HG03457 (cell line): ENCODE results near the gene SMIM5.
"Not testable (repeated sequence)": the region's sequence is repeated elsewhere in the genome, so short reads cannot be mapped to it uniquely, and the experiment has no call there.

Source experiments
- ATAC-seq: cut with Tn5 transposase; IDR thresholded peaks from one replicate; pipeline ENCODE4 v1.9.1; 2021; ENCODE audit warnings: moderate number of reproducible peaks; ENCODE audit not compliant: unreplicated experiment

The SMIM5 gene

GRCh38 chr17:75632863-75633485, at the start of gene SMIM5:
SMIM5 (plus strand) TSS chr17:75633434; CDS start chr17:75640202, 6,768 bp downstream.
- no peak for ATAC-seq

DNA sequence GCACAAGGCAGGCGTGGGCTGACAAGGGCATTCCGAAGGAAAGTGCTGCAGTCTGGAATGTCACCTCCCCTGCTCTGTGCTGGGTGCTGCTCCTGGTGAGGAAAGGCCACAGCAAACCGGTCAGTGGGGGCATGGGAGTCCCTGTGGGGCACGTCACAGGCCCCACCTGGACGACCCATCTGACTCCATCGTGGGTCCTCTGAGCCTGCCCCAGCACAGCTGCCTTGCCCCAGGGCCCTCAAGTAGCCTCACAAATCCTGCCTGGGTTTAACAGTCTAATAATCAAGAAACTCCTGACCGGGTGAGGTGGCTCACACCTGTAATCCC, 48.4 kb upstream of the SMIM5 start:
- no peak for ATAC-seq

DNA sequence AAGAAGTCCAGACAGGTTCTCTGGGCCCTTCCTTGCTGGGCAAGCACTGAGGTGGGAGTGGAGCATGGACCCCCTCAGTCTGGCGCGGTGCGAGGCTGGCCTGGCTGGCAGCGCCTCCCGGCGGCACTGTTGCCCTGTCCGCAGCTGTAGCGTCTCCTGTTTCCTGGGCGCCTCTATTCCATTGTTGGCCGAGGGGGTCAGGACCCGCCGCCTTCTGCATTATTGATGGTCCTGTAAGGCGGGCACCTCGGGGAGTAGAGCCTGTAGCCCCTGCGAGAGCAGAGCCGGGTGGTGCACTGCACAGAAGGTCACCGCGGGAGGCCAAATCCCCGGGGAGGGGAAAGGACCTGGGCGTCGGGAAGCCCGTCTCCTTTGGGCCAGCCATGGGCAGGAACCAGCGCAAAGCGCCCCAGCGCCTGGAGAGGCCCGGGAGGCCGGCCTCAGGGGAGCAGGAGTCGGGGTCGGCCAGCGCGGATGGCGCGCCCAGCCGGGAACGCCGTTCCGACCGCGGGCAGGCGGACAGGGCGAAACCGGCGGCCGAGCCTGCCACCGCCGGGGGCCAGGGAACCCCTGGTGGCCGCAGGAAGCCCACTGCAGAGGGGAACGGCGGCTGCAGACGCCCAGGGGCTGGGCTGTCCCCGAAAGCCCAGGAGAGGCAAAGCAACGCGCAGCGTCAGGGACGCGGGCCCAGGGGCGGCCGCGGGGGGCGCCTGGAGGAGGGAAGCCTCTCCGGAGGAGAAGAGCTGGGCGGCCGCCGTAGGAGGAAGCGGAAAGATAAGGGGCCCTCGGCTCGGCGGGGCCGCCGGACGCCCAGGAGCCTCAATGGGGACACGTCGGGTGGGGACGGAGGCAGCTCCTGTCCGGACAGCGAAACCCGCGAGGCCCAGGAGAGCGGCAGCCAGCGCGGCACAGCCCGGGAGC, 45.3 kb upstream of the SMIM5 start, which contains the start of gene MYO15B:
Gene MYO15B, plus strand, starts transcription at position 126 of the 921 bp plus-strand sequence. Its CDS starts 258 bp downstream, at position 384.
- ATAC-seq, result no peak

- ATAC-seq, result no peak
These were observed 44.6 kb upstream of the SMIM5 start for GRCh38 chr17:75588596-75589011.

- peak; percentile 49 for ATAC-seq
These were observed 44.0 kb upstream of the SMIM5 start for GRCh38 chr17:75589012-75589918.

DNA sequence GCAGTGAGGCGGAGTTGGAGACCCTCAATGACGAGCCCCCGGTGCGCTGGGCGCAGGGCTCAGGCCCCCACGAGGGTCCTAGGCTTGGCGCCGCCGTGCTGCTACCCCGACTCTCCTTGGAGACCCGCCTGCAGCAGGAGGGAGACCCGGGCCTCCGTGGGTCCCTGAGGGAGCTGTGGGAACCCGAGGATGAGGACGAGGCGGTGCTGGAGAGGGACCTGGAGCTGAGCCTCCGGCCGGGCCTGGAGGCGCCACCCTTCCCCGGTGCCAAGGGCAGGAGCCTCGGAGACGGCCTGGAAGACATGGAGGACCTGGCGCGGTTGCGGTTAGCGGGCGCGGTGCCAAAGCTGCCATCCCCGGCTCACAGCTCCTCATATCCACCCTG, 43.3 kb upstream of the SMIM5 start:
- no peak for ATAC-seq

DNA sequence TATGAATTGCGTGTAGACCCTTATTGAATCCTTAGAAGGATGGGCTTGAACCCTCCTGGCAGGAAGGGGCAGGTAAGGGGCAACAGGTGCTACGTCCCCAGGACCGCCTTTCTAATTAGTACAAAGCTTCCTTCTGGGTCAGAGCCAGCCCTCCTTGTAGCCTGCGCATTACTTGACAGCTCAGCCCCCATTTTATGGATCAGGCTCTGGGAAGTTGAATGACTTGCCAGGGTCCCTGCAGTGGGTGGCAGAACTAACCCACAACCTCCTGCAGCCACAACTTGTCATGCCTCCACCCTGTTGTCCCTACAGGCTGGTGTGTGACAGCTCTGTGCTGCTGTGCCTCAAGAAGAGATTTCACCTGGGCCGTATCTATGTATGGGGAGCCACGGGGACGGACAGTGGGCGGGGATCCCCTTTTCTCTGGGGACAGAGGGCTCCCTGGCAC, 42.9 kb upstream of the SMIM5 start:
- no peak for ATAC-seq

- no peak for ATAC-seq
These were observed 42.1 kb upstream of the SMIM5 start for GRCh38 chr17:75590849-75591721.

- ATAC-seq, result no peak
These were observed 41.4 kb upstream of the SMIM5 start for GRCh38 chr17:75591722-75592302.

DNA sequence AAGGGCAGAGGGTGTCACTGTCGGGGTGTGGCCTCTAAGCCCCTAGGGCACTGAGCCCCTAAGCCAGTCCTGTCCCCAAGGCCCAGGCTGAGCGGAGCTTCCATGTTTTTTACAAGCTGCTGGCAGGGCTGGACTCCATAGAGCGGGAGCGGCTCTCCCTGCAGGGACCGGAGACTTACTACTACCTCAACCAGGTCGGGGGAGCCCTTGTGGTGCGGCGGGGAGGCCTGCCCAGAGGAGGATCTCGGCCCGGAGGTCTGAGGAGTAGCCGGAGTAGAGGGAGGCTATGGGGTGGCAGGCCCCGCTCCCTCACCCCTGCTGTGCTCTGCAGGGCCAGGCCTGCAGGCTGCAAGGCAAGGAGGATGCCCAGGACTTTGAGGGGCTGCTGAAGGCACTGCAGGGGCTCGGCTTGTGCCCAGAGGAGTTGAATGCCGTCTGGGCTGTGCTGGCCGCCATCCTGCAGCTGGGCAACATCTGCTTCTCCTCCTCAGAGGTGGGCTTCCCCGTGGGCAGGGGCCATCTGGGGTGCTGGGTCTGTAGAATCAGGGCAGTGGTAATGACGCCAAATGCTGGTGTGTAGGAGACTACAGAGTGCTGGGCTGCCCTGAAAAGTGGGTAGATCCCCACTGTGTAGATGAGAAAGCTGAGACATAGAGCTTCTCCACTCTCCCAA, 40.8 kb upstream of the SMIM5 start:
- ATAC-seq, result no peak

GRCh38 chr17:75593430-75593829, 39.8 kb upstream of the SMIM5 start:
- ATAC-seq, result not testable (repeated sequence)

GRCh38 chr17:75594499-75595283, 38.5 kb upstream of the SMIM5 start:
- ATAC-seq, result no peak

DNA sequence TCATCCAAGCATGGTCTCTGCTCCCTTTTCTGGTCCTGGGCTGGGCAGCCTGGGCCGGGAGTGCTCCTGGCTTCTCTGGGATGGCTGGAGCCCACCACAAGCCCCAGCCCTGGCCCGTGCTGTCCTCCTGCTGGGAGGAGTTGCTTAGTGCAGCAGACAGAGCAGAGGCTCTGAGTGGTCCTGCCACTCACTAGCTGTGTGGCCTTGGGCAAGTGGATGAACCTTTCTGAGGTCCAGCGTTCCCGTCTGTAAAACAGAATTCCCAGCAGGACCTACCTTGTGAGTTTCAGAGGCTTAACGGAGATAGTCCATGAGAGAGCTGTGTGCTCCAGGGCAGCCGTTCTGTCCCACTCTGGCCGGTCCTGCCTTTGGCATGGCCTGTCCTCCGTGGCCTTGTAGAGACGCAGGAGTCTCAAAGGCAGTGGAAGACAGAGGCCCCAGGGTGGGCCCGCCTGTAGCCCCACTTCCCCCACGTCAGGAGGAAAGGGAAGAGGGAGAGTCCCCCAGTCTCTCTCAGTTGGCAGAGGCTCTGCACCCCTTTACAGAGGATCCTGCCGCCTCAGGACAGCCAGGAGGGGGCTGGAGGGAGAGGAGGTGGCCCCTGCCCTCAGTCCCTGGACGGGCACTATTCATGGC, 37.8 kb upstream of the SMIM5 start:
- no peak for ATAC-seq

- ATAC-seq, result no peak
These were observed 37.3 kb upstream of the SMIM5 start for GRCh38 chr17:75595920-75596313.

DNA sequence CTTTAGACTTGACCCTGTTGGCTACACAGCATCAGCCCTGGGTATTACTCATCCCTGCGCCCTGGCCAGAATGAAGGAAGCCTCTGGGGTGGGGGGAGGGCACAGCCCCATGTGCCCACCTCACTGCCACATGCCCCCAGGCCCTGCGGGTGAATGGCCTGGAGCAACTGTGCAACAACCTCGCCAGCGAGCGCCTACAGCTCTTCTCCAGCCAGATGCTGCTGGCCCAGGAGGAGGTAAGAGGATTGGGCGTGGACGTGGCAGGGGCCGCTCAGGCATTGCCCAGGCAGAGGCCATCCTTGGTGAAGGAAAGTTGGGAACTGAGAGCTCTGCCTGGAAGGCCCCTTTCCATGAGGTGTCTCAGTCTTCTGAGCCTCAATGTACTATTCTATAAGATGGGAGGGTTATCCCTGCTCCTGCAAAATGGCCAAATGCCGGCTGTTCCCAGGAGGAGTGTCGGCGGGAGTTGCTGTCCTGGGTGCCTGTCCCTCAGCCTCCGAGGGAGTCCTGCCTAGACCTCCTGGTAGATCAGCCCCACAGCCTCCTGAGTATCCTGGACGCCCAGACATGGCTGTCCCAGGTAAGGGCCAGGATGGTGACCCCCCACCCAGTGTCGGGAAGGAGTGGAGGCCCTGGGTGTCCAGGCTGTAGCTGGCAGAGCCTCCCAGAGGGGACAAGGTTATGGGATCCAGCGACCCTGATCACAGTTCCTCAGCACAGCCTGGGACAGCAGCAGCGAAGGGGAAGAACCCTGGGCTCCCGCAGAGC, 36.7 kb upstream of the SMIM5 start:
- ATAC-seq, result no peak

DNA sequence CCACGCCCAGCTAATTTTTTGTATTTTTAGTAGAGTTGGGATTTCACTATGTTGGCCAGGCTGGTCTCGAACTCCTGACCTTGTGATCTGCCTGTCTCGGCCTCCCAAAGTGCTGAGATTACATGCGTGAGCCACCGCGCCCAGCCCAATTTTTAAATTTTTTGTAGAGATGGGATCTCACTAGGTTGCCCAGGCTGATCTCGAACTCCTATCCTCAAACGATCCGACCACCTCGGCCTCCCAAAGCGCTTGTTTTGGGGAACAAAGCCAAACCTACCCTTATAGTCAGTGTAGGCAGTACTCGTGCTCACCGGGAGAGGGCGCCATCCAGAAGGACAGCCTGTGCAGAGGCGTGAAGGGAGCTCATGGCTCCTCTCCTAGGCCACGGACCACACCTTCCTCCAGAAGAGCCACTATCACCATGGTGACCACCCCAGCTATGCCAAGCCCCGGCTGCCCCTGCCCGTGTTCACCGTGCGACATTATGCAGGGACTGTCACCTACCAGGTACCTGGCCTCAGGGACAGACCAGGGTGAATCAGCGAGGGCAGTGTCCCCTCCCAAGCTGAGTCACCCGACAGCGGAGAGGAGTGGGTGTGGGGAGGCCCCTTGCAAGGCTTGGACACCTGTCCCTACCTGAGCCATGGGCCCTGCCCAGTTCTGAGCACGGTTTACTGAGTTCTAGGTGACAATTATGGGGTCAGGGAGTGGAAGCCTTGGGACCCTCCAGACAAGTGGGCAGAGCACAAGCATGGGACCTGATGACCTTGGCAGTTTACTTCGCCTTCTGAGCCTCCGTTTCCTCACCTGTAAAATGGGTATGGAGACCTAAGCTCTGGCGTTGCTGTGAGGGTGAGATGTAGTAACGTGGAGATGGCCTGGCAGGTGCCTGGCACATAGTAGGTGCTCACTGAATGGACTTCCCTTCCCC, 31.9 kb upstream of the SMIM5 start:
- no peak for ATAC-seq
